PFSK-1 (cell line): ENCODE results near the gene RRP8.

Experiments
- FOXP2 ChIP-seq: optimal IDR thresholded peaks from 2 replicates; pipeline ENCODE3; 2011; ENCODE audit warnings: borderline replicate concordance, control low read depth, inconsistent platforms; ENCODE audit not compliant: insufficient read depth; ENCODE audit errors: extremely low read length, extremely low read depth
- POLR2AphosphoS5 ChIP-seq: IDR thresholded peaks from 2 replicates; pipeline ENCODE4 v1.6.1; 2012; ENCODE audit warnings: low read depth, mild to moderate bottlenecking, control low read depth, low read length, moderate library complexity
- REST ChIP-seq, 2 experiments: IDR thresholded peaks; 2 replicates each; pipeline versions ENCODE4 v1.6.1 to v1.8.0; 2011 to 2012; ENCODE audit warnings: low read depth in 2 of 2, low read length in 2 of 2, control low read depth in 1 of 2, inconsistent platforms in 1 of 2, mild to moderate bottlenecking in 1 of 2, moderate library complexity in 1 of 2; ENCODE audit not compliant: insufficient read depth in 1 of 2
- SIN3A ChIP-seq: IDR thresholded peaks from 2 replicates; pipeline ENCODE4 v1.6.1; 2012; ENCODE audit warnings: mild to moderate bottlenecking, low read length, moderate library complexity, borderline replicate concordance; ENCODE audit not compliant: insufficient read depth
- TAF1 ChIP-seq: IDR thresholded peaks from 2 replicates; pipeline ENCODE4 v1.6.1; 2012; ENCODE audit warnings: low read length, control low read depth, borderline replicate concordance; ENCODE audit not compliant: insufficient read depth

RRP8 gene

GRCh38 chr11:6611092-6611962, 7.9 kb upstream of the RRP8 start:
- TF ChIP-seq POLR2AphosphoS5 (peak; percentile 58; the same call in 1 of the 2 replicates), SIN3A (no peak), FOXP2 (no peak), TAF1 (peak; percentile 55; the same call in 1 of the 2 replicates), REST (IDR thresholded peaks at IDR 0.05; ENCODE audit: insufficient read depth in 1 of 2, low read depth in 2 of 2, low read length in 2 of 2) (0 out of 4 replicates have a peak, but pooled peaks of 1 of the 2 experiments have one; percentile 13)

GRCh38 chr11:6610591-6610990, 7.2 kb upstream of the RRP8 start:
- TF ChIP-seq REST (IDR thresholded peaks at IDR 0.05; ENCODE audit: insufficient read depth in 1 of 2, low read depth in 2 of 2, low read length in 2 of 2) (no peak), TAF1 (no peak), SIN3A (no peak), POLR2AphosphoS5 (no peak), FOXP2 (no peak)

DNA sequence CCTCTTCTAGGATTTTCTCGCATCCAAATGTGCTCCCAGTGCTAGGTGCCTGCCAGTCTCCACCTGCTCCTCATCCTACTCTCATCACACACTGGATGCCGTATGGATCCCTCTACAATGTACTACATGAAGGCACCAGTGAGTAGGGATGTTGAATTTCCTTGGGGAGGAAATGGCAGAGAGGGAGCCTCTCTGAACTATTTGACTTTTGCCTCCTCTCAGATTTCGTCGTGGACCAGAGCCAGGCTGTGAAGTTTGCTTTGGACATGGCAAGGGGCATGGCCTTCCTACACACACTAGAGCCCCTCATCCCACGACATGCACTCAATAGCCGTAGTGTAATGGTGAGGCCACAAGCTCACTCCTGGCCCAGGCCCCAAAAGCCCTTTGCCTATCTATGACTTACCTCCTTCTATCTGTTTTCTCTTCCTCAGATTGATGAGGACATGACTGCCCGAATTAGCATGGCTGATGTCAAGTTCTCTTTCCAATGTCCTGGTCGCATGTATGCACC, 6.1 kb upstream of the RRP8 start:
- TF ChIP-seq TAF1 (no peak), POLR2AphosphoS5 (no peak), REST (IDR thresholded peaks at IDR 0.05; ENCODE audit: insufficient read depth in 1 of 2, low read depth in 2 of 2, low read length in 2 of 2) (no peak), FOXP2 (no peak), SIN3A (no peak)

DNA sequence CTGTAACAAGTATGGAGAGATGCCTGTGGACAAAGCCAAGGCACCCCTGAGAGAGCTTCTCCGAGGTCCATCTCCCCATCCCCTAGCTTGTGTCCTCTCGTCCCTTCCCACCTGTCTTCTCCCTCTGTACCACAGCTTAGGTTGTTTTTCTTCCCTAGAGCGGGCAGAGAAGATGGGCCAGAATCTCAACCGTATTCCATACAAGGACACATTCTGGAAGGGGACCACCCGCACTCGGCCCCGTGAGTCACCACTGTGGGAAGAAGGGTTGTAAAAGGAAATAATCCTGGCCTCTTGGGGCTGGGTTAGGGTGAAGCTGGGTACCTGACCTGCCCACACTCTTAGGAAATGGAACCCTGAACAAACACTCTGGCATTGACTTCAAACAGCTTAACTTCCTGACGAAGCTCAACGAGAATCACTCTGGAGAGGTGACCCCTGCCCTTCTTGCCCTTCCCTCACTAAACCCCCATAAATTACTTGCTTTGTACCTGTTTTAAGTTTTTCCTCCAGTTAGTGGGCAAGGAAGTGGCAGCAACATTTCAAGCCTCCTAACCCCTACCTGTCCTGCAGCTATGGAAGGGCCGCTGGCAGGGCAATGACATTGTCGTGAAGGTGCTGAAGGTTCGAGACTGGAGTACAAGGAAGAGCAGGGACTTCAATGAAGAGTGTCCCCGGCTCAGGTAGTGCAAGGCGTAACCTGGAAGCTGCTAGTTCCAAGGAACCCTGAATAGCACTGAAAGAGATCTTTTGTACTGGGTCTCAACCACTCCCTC, 5.5 kb upstream of the RRP8 start:
- 0 out of 2 replicates have a peak, but pooled peaks have one; percentile 23 for TF ChIP-seq POLR2AphosphoS5
- no peak for TF ChIP-seq FOXP2
- TF ChIP-seq TAF1 = no peak
- TF ChIP-seq SIN3A = no peak
- no peak for TF ChIP-seq REST (IDR thresholded peaks at IDR 0.05; ENCODE audit: insufficient read depth in 1 of 2, low read depth in 2 of 2, low read length in 2 of 2)
